GM18861 (cell line): ENCODE data around the gene COA6.
"Not testable (repeated sequence)": the region's sequence is repeated elsewhere in the genome, so short reads cannot be mapped to it uniquely, and the experiment has no call there.

Source experiments
- ATAC-seq: cut with Tn5 transposase; IDR thresholded peaks from one replicate; pipeline ENCODE4 v1.9.1; 2021; ENCODE audit not compliant: unreplicated experiment

Gene COA6

GRCh38 chr1:234369033-234369430 is 4.2 kb upstream of the COA6 start:
- ATAC-seq = no peak

- no peak for ATAC-seq
These were observed 3.5 kb upstream of the COA6 start for GRCh38 chr1:234369784-234370183.

- ATAC-seq = no peak
These were observed 1.8 kb upstream of the COA6 start for GRCh38 chr1:234371414-234371813.

GRCh38 chr1:234372011-234372757 is 1.1 kb upstream of the COA6 start:
- ATAC-seq = no peak

- peak; percentile 5 for ATAC-seq
These were observed 651 bp downstream of the COA6 start for GRCh38 chr1:234373959-234374254.

GRCh38 chr1:234375672-234376071 is 2.4 kb downstream of the COA6 start:
- no peak for ATAC-seq

- ATAC-seq = not testable (repeated sequence)
These were observed 6.4 kb downstream of the COA6 start for GRCh38 chr1:234379591-234380109.

- ATAC-seq = no peak
These were observed 8.7 kb downstream of the COA6 start for GRCh38 chr1:234381699-234382555.

- no peak for ATAC-seq
These were observed 12.9 kb downstream of the COA6 start for GRCh38 chr1:234386122-234386521.

GRCh38 chr1:234388094-234388493 is 14.8 kb downstream of the COA6 start:
- no peak for ATAC-seq

GRCh38 chr1:234393190-234393589 is 19.9 kb downstream of the COA6 start:
- no peak for ATAC-seq

GRCh38 chr1:234395297-234395696 is 22.0 kb downstream of the COA6 start:
- ATAC-seq = no peak

GRCh38 chr1:234396092-234396491 is 22.8 kb downstream of the COA6 start:
- no peak for ATAC-seq

GRCh38 chr1:234396871-234397270 is 23.6 kb downstream of the COA6 start:
- ATAC-seq = no peak

- ATAC-seq = no peak
These were observed 24.5 kb downstream of the COA6 start for GRCh38 chr1:234397732-234398131.

- peak; percentile 71 for ATAC-seq
These were observed 25.7 kb downstream of the COA6 start for GRCh38 chr1:234398849-234399381.

- ATAC-seq = not testable (repeated sequence)
These were observed 26.3 kb downstream of the COA6 start for GRCh38 chr1:234399515-234399914.

GRCh38 chr1:234400773-234401172 is 27.5 kb downstream of the COA6 start:
- peak; percentile 54 for ATAC-seq

GRCh38 chr1:234401658-234402057 is 28.4 kb downstream of the COA6 start:
- no peak for ATAC-seq

GRCh38 chr1:234402939-234403338 is 29.7 kb downstream of the COA6 start:
- ATAC-seq = no peak

GRCh38 chr1:234405676-234406075 is 32.4 kb downstream of the COA6 start:
- ATAC-seq = no peak

- ATAC-seq = no peak
These were observed 33.6 kb downstream of the COA6 start for GRCh38 chr1:234406871-234407270.
